ENCODE results near the gene RELT.

Gene RELT

GRCh38 chr11:73376160-73376802 is at the start of gene RELT:
Gene RELT, plus strand, starts transcription at chr11:73376399. Its CDS starts 12,738 bp downstream, at chr11:73389137.
- peak; percentile 61 for DNase-seq

GRCh38 chr11:73326929-73327811 is 49.0 kb upstream of the RELT start:
- DNase-seq: no peak

- no peak for DNase-seq
These were observed 48.3 kb upstream of the RELT start for GRCh38 chr11:73327812-73328364.

GRCh38 chr11:73330569-73331093 is 45.6 kb upstream of the RELT start:
- DNase-seq: no peak

- no peak for DNase-seq
These were observed 44.9 kb upstream of the RELT start for GRCh38 chr11:73331138-73331916.

GRCh38 chr11:73333173-73333572 is 43.0 kb upstream of the RELT start:
- no peak for DNase-seq

- no peak for DNase-seq
These were observed 42.4 kb upstream of the RELT start for GRCh38 chr11:73333640-73334383.

GRCh38 chr11:73334384-73335203 is 41.6 kb upstream of the RELT start:
- DNase-seq: no peak

- DNase-seq: peak; percentile 55
These were observed 40.8 kb upstream of the RELT start for GRCh38 chr11:73335204-73335923.

- no peak for DNase-seq
These were observed 38.4 kb upstream of the RELT start for GRCh38 chr11:73337846-73338245.

GRCh38 chr11:73338279-73338678 is 37.9 kb upstream of the RELT start:
- DNase-seq: no peak

GRCh38 chr11:73340164-73340563 is 36.0 kb upstream of the RELT start:
- no peak for DNase-seq

- DNase-seq: no peak
These were observed 33.6 kb upstream of the RELT start for GRCh38 chr11:73342633-73343032.

- no peak for DNase-seq
These were observed 32.9 kb upstream of the RELT start for GRCh38 chr11:73343076-73343873.

- peak; percentile 11 for DNase-seq
These were observed 32.0 kb upstream of the RELT start for GRCh38 chr11:73344191-73344607.

GRCh38 chr11:73345481-73346160 is 30.6 kb upstream of the RELT start:
- DNase-seq: no peak

GRCh38 chr11:73346186-73346935 is 29.8 kb upstream of the RELT start:
- no peak for DNase-seq

- DNase-seq: no peak
These were observed 29.1 kb upstream of the RELT start for GRCh38 chr11:73347067-73347466.
